Hindlimb muscle (tissue), 1 donor: ENCODE measurements around the gene SPNS3. TPM values are rescaled to one million over a fixed set of nuclear protein-coding genes. Genes with fewer than 3 reads are reported as not detected.

Source experiments
- DNase-seq: peaks from one replicate; pipeline ENCODE4 v3.0.0-alpha.2; 2013
- polyA plus RNA-seq: library from polyadenylated mRNA; unstranded; fragments of 120-200 nt; gene quantifications from one replicate; pipeline ENCODE4 v1.2.1, GENCODE V29; 2013; ENCODE audit not compliant: insufficient read length

The SPNS3 gene
- polyA plus RNA-seq, 1 donor, result 0.86 TPM

DNA sequence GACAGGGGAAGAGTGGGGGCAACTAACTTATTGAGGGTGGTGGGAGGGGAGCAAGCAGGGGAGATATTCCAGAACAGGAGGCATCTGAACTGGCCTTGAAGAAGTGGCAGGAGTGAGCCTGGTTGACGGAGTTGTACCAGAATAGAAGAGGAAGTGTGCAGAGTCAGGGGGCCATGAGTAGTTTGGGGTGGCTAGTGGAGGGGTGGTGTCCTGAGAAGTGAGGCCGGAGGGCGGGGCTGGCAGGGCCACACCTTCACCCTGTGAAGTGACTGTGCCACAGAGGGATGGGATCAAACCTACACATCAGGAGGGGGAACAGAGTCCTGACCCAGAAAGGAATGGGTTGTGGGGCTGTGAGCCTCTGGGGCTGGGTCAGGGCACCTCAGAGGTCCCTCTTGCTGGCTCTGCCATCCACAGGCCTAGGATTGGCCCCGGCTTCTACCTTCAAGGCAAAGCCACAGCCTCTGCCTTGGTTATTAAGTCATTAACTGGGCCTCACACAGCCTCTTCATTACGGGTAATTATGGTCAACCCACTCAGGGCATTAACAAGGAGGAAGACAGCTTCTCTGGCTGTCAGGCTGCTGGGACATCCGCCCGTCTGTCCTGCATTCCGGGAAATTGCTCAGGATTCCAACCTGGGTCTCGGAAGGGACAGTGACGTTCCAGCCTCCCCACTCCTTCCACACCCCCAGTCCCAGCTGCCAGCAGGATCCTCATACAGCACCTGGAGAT is 77.6 kb downstream of the SPNS3 start:
- DNase-seq, result no peak

- DNase-seq, result no peak
These were observed 78.7 kb downstream of the SPNS3 start for GRCh38 chr17:4512156-4513112.

DNA sequence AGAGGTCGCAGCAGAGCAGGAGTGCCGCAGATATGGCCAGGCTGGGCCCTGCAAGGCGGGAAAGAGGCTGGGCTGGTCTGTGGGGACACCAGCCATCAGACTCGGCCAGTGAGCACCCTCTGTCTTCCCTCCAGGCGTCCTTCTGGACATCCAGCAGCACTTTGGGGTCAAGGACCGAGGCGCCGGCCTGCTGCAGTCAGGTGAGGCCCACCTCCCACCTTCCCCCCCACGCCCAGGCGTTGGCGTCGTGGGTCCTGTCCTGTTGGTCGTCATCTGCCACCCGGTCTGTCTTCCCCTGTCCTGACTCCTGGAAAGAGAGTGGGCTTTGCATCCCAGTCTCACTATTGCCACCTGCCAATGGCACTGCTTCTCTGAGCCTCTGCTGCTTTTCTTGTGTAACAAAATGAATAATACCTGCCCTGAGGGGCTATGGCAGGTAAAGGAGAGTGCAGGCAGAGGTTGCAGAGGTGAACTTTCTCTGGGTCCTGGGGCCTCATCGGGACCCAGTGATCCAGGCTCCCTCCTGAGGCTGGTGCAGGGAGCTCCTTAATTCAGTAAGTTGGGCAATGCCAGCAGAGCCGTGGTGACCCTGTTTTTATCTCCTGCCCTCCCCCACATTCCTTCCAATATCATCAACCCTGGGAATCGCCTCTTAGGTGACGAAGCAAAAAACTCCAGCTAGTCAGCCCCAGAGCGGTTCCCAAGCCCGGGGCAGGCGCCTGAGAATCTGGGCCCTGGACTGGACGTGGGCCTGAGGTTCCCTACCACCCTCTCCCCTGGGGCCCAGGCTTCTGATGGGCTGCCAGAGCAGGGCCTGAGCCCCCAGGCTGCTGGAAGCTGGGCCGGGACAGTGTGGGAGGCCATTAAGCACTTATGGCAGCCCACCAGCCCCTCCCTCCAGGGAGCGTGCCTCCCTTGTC is 79.6 kb downstream of the SPNS3 start:
- DNase-seq, result no peak

DNA sequence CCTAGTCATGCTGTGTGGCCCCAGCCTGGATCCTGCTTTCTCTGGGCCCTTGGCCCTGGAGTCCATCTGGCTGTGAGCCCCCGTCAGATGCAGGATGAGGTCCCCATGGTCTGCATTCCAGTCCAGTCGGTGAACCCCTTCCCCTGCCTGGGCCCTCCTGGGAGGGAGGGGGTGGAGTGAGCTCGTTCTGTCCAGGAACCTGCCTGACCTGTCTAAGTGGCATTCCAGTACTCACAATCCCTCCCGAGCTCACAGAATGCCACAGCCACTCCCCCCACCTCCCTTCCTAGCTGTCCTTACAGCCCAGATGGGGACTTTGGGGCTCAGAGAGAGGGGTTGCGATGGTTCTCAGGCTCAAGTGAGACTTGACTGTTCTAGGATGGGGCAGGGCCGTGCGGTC is 80.5 kb downstream of the SPNS3 start:
- DNase-seq, result no peak

- DNase-seq, result no peak
These were observed 81.0 kb downstream of the SPNS3 start for GRCh38 chr17:4514779-4515178.

DNA sequence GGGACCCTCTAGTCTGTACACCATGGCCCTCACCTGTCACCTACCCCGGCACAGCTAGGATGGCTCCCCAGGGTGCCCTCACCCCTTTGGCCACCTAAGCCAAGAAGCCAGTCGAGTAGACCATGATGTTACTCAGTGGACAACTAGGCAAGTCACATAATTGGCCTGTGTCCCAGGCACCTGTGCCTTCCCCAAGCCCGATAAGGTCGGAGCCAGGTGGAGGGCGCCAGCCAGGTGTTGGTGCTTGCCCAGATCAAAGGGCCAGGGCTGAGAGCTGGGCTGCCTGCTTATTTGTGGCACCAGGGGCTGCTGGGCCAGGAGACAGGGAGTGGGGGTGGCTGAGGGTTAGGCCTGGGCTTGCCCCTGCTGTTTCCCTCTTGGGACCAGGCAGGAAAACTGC is 81.8 kb downstream of the SPNS3 start:
- no peak for DNase-seq

GRCh38 chr17:4516735-4517134 is 83.0 kb downstream of the SPNS3 start:
- no peak for DNase-seq

- no peak for DNase-seq
These were observed 85.2 kb downstream of the SPNS3 start for GRCh38 chr17:4518901-4519300.

DNA sequence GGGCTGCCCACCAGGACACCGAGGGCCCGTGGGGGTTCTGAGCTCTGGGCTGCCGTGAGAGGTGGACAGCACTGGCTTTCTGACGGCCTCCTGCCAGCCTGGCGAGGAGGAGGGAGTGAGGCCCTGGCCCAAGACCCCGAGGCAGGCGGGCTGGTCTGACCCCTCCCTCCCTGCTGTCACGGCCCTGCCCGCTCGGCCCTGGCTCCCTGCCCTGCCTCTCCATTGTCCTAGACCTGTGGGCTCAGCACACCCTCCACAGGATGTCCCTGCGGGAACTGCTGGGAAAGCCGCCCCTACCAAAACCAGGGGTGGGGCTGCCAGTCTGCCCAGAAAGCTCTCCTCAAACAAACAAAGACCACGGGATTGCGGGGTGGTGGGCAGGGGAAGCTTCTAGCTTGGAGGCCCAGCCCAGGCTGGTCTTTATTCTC is 85.6 kb downstream of the SPNS3 start:
- no peak for DNase-seq

- DNase-seq, result no peak
These were observed 86.5 kb downstream of the SPNS3 start for GRCh38 chr17:4520060-4520893.

DNA sequence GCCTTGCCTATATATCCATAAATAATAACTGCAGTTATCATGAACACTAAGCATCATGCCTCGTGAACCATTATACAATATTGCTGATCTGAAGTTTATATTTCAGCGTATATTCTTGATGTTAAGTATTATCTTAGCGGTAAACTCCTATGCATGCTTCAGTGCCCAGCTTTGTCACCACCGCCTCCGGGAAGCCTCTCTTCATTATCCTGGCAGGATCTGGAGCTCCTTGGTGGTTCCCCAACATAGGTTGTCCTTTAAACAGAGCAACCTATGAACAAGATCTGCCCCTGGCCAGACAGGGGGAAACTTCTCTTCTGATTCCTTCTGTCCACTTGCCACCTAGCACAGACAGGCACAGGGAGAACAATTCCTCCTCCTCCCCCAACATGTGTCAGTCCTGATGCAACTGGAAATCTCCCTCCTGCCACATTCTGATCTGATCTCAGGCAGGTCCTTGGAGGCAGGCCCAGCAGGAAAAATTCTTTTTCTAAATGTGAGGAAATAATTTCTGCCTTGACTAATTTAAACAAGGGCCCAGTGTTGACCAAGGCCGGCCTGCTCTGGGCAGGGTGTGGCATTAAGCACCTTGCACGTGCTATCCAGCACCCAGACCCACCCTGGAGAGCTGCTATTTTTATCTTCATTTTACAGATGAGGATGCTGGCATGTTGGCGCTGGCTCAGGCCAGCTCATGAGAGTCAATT is 87.3 kb downstream of the SPNS3 start:
- no peak for DNase-seq

DNA sequence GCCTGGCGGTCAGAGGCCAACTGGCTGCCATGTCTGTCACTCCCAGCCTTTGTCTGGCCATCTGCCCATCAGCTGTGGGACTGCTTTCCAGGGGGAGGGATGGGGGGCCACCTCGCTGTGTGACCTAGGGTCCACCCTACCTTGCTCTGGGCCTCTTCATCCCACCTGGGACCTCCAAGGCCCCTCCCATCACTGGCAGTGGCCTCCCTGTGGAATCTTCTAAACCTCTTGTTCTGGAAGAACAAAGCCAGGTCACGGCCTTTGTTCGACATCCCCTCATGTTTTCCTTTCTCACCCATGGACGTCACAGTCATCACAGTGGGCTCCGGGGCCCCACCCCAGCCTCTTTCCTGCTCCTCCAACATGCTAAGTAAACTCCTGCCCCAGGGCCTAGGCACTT is 88.9 kb downstream of the SPNS3 start:
- no peak for DNase-seq

GRCh38 chr17:4523946-4524345 is 90.2 kb downstream of the SPNS3 start:
- DNase-seq, result no peak

DNA sequence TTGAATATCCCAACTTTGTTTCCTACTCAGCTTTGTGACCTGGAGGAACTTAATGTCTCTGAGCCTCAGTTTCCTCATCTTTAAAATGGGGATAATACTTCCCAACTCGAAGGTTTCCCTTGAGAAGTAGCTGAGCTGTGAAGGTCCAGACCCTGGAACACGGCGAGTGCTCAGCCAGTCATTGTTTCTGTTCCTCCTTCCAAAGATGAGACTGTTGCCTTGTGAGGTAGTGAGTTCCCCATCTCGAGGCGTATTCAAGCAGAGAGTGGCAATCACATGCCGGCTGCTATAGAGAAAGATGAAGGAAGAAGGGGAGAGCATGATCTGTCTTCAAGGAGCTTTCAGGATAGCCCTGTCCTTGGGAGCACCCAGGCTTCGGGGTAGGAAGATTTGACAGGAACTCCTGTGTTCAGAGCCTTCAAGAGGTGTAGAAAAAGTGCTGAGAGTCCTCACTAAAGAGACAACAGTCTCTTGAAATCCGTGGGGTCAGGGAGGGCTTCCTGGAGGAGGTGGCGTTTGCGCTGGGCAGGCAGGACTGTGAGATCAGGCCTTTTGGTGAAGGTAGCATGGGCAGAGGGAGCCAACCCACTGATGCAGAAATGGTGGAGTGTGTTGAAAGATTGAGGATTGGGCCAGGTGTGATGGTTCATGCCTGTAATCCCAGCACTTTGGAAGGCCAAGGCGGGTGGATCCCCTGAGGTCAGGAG is 92.1 kb downstream of the SPNS3 start:
- no peak for DNase-seq

DNA sequence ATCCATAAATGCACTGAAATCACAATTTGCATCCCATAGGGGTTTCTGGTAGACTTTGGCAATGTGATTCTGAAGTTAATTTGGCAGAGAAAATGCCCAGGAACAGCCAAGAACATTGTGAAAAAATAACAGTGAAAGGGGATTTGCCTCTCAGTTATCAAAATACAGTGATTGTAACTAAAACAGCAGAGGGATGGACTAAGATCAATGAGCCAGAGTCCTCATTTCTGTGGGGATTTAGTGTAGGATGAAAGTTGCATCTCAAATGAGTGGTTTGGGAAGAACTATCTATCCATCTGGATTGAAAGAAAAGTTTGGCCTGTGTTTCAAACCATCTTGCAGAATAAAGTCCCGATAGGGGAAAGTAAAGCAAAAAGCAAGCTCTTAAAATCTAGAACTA is 93.4 kb downstream of the SPNS3 start:
- DNase-seq, result no peak

DNA sequence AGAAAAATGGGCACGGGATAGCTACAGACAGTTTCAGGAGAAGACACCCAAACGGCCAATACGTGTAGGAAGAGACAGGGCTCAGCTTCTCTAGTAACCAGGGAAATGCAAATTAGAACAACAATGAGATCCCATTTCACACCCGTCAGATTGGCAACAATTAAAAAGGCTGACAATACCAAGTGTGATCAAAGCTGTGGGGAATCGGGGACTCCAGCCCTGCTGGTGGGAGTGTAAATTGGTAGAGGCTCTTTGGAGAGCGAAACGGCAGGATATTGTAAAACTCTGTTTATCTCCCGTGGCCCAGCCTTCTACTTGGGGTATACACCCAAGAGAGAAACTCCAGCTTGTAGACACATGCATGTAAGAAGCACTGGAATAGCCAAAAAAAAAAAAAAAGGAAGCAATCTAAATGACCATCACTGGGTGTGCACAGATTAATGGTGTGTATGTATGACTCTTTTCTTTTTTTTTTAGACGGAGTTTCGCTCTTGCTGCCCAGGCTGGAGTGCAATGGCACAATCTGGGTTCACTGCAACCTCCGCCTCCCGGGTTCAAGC is 93.9 kb downstream of the SPNS3 start:
- DNase-seq, result no peak

DNA sequence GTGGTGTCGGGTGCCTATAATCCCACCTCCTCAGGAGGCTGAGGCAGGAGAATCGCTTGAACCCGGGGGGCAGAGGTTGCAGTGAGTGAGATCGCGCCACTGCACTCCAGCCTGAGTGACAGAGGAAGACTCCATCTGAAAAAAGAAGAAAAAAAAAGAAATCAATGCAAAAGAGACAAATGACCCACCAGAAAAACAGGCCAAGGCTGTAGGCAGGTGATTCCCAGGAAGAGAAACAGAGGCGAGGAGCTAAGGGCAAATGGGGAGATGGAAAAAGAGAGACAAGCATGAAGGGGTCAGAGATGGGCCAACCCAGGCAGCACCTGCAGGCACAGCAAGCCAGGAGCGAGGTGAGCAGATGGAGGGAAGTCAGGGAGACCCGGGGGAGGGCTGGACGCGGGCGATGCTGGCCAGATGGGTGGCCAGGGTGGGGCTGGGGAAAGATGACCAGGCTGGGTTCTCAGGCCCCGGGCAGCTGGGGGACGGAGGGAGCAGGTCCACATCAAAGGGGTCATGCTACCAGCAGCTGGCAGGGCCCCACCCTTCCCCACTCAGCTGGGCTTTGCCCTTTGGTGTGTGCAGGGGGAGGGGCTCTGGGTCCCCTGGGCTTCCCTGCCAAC is 95.9 kb downstream of the SPNS3 start:
- DNase-seq, result no peak

GRCh38 chr17:4530799-4531730 is 97.3 kb downstream of the SPNS3 start:
- DNase-seq, result no peak
